GM12878 (cell line): Measurements from ENCODE around the gene KCNN3. TPM values are rescaled to one million over a fixed set of nuclear protein-coding genes. Genes with fewer than 3 reads are reported as not detected.
"Not testable (repeated sequence)": the region's sequence is repeated elsewhere in the genome, so short reads cannot be mapped to it uniquely, and the experiment has no call there.

Source experiments
- ATAC-seq: fragments of 200-7000 bp; cut with Tn5 transposase; 3 replicates; pipeline ENCODE4 v1.9.1; 2020; ENCODE audit warnings: mild to moderate bottlenecking, moderate library complexity
- BruUV-seq: library from RNA; stranded (reverse); fragments of 400-500 nt; replicated peaks from 2 replicates; lab custom pipeline; 2021; lab: Mats Ljungman, UMichigan
- CTCF ChIA-PET: fragments of 300-600 bp; sonication (Branson Sonifier 250); formaldehyde crosslinking; extraction: SDS; loops from one replicate; lab custom pipeline; 2021; ENCODE audit warnings: inconsistent platforms; lab: Yijun Ruan, JAX
- POLR2A ChIA-PET: fragments of 350-600 bp; formaldehyde crosslinking; extraction: SDS; loops from one replicate; lab custom pipeline; 2021; ENCODE audit warnings: inconsistent platforms; lab: Charles Lee
- RAD21 ChIA-PET: fragments of 300-600 bp; sonication (Branson Sonifier 250); formaldehyde crosslinking; loops from one replicate; lab custom pipeline; 2023; ENCODE audit warnings: antibody characterized with exemption; ENCODE audit not compliant: unreplicated experiment; lab: Charles Lee
- SMC1A ChIA-PET: fragments of 300-600 bp; sonication (Branson Sonifier 250); formaldehyde crosslinking; loops from one replicate; lab custom pipeline; 2023; ENCODE audit not compliant: unreplicated experiment, uncharacterized antibody; lab: Charles Lee
- DNase-seq: peaks from one replicate; pipeline ENCODE4 v3.0.0-alpha.2; 2011; ENCODE audit warnings: low read depth, low spot score
- FAIRE-seq: peaks from 3 replicates; lab custom pipeline; 2011; peaks lifted over from hg19 to GRCh38; lab: Jason Lieb, UNC
- H2AFZ ChIP-seq: 2 replicates; pipeline ENCODE4 v1.6.0; 2011; ENCODE audit warnings: low read depth, low read length, control low read depth; ENCODE audit not compliant: control insufficient read depth
- H3K27ac ChIP-seq: 2 replicates; pipeline ENCODE4 v1.5.1; 2011; ENCODE audit warnings: control low read depth; ENCODE audit not compliant: control insufficient read depth, insufficient read depth
- H3K27me3 ChIP-seq, 2 experiments: replicated peaks in 1 of 2; 2 replicates each; pipeline versions ENCODE4 v1.6.0 to v1.6.1; 2011; ENCODE audit warnings: low read length in 1 of 2; ENCODE audit not compliant: control insufficient read depth in 2 of 2, insufficient read depth in 2 of 2
- H3K36me3 ChIP-seq, 2 experiments: 2 replicates each; pipeline ENCODE4 v1.5.1; 2011; ENCODE audit warnings: low read length in 1 of 2; ENCODE audit not compliant: control insufficient read depth in 2 of 2, insufficient read depth in 2 of 2
- H3K4me1 ChIP-seq: 2 replicates; pipeline ENCODE4 v1.6.1; 2011; ENCODE audit warnings: mild to moderate bottlenecking, low read length, moderate library complexity, mixed read lengths; ENCODE audit not compliant: control insufficient read depth, insufficient read depth
- H3K4me2 ChIP-seq: 2 replicates; pipeline ENCODE4 v1.6.0; 2011; ENCODE audit warnings: control low read depth; ENCODE audit not compliant: control insufficient read depth, insufficient read depth
- H3K4me3 ChIP-seq: fragments of 200-600 bp; sonication (generic); 2 replicates; pipeline ENCODE4 v1.5.1; 2016
- H3K79me2 ChIP-seq: 2 replicates; pipeline ENCODE4 v1.6.0; 2011; ENCODE audit warnings: low read length; ENCODE audit not compliant: control insufficient read depth, insufficient read depth
- H3K9ac ChIP-seq: 2 replicates; pipeline ENCODE4 v1.8.0; 2011; ENCODE audit warnings: low read length, control low read depth, mixed read lengths; ENCODE audit not compliant: control insufficient read depth, insufficient read depth
- H3K9me3 ChIP-seq: replicated peaks from 3 replicates; pipeline ENCODE4 v1.5.1; 2011; ENCODE audit warnings: mild to moderate bottlenecking, low read length; ENCODE audit not compliant: control insufficient read depth, insufficient read depth
- H4K20me1 ChIP-seq: 2 replicates; pipeline ENCODE4 v1.6.0; 2011; ENCODE audit not compliant: control insufficient read depth, insufficient read depth
- NFYB ChIP-seq: IDR thresholded peaks from 2 replicates; pipeline ENCODE4 v1.6.1; 2011; ENCODE audit warnings: low read depth, mild to moderate bottlenecking, low read length, improper control_type of control experiment, moderate library complexity; ENCODE audit not compliant: insufficient read depth
- WGBS: methylation state at CpG from one replicate; pipeline ENCODE4 v1.1.6; 2016; ENCODE audit warnings: low lambda C conversion rate; ENCODE audit not compliant: insufficient replicate concordance, insufficient coverage; ENCODE audit errors: missing lambda C conversion rate; 5-methylcytosine and 5-hydroxymethylcytosine counted together
- in situ Hi-C: fragments of 300-500 bp; cut with MboI; formaldehyde crosslinking; loops from 9 replicates; pipeline ENCODE4 v1.14.3; 2018; ENCODE audit warnings: mixed read lengths
- intact Hi-C: fragments of 100-400 bp; cut with micrococcal nuclease; formaldehyde crosslinking; loops from one replicate; pipeline ENCODE4 v1.14.2; 2022; ENCODE audit not compliant: unreplicated experiment
- polyA plus RNA-seq, 11 experiments: library from polyadenylated mRNA; depleted of rRNA in 4 of 11; unstranded in 6 of 11; stranded (reverse) in 5 of 11; fragments of >200 nt; fragmentation: Nextera tagmentation in 4 of 11; fragmentation: Illumina TruSeq in 1 of 11; extraction: Ambion mirVana in 4 of 11; extraction: Trizol in 1 of 11; gene quantifications; 1 replicate in 1 of 11; 2 replicates in 10 of 11; pipeline versions ENCODE4 v1.2.1 to v1.2.3, GENCODE V29; 2011 to 2016; ENCODE audit warnings: inconsistent platforms in 2 of 11, missing spikeins in 2 of 11, low read depth in 1 of 11
- total RNA-seq, 4 experiments: library from RNA; depleted of rRNA in 3 of 4; stranded (reverse); fragments of >200 nt in 3 of 4; fragmentation: Illumina TruSeq in 1 of 4; extraction: Trizol in 1 of 4; gene quantifications; 2 replicates each; pipeline versions ENCODE4 v1.2.1 to v1.2.3, GENCODE V29; 2013 to 2021

The KCNN3 gene
- total and polyA plus RNA-seq, 10 of the 15 experiments (the other 5 are each of a cell fraction or from before 2014, with no cell fraction given) = 3.5 to 26.4 (median 14.9) TPM

GRCh38 chr1:154671412-154671811, 198.7 kb downstream of the KCNN3 start:
- ChIA-PET RAD21 (interaction anchor here (0.9 to 1.7 kb wide), 5 partner anchors 103 to 207 kb away, joined by 3 to 7 read pairs (median 3); no protein-coding TSS in a partner anchor), SMC1A (interaction anchor here (0.6 to 1.5 kb wide), 10 partner anchors 103 to 265 kb away, joined by 3 to 7 read pairs (median 4); partner anchors contain the start of genes KCNN3 and PMVK), POLR2A (interaction anchor here (1.0 kb wide), 1 partner anchor 67 kb away, joined by 3 read pairs; no protein-coding TSS in a partner anchor), CTCF (interaction anchor here (1.1 to 2.3 kb wide), 8 partner anchors 51 to 272 kb away, joined by 3 to 12 read pairs (median 6); no protein-coding TSS in a partner anchor)
- H3K36me3 ChIP-seq, H2AFZ ChIP-seq, H3K4me2 ChIP-seq, intact Hi-C loops, DNase-seq, ATAC-seq, H3K79me2 ChIP-seq, FAIRE-seq, H3K27me3 ChIP-seq, H3K9me3 ChIP-seq, H3K27ac ChIP-seq, in situ Hi-C loops, H3K4me1 ChIP-seq, H3K9ac ChIP-seq, H4K20me1 ChIP-seq, H3K4me3 ChIP-seq, BruUV-seq: not testable (repeated sequence)
- WGBS = 93% methylated on average over 9 of the region's 9 CpGs
- peak; percentile 59; the same call in 1 of the 2 replicates for TF ChIP-seq NFYB

- H3K9ac ChIP-seq, H3K4me3 ChIP-seq, H2AFZ ChIP-seq, in situ Hi-C loops, DNase-seq, H4K20me1 ChIP-seq, H3K36me3 ChIP-seq, H3K27me3 ChIP-seq, H3K27ac ChIP-seq, intact Hi-C loops, BruUV-seq, H3K79me2 ChIP-seq, H3K4me2 ChIP-seq, FAIRE-seq, H3K4me1 ChIP-seq, H3K9me3 ChIP-seq: not testable (repeated sequence)
- ChIA-PET CTCF (interaction anchor here (0.6 to 5.5 kb wide), 47 partner anchors 10 to 414 kb away, joined by 3 to 137 read pairs (median 5); partner anchors contain the start of genes KCNN3 and PMVK), SMC1A (interaction anchor here (0.7 to 4.6 kb wide), 43 partner anchors 10 to 415 kb away, joined by 3 to 113 read pairs (median 5); partner anchors contain the start of genes EFNA4, KCNN3 and PMVK), RAD21 (interaction anchor here (0.6 to 2.7 kb wide), 33 partner anchors 15 to 534 kb away, joined by 3 to 51 read pairs (median 4); partner anchors contain the start of gene KCNN3), POLR2A (interaction anchor here (0.8 to 1.7 kb wide), 4 partner anchors 66 to 270 kb away, joined by 3 to 6 read pairs (median 3); no protein-coding TSS in a partner anchor)
- ATAC-seq = 0 out of 3 replicates have a peak, but pooled peaks have one; percentile 15
- WGBS = 72% methylated on average over 36 of the region's 41 CpGs
Measured at GRCh38 chr1:154670310-154671270, 199.5 kb downstream of the KCNN3 start.
